Osteoblast (primary cell): Measurements from ENCODE around the gene TXN. TPM values are rescaled to one million over a fixed set of nuclear protein-coding genes. Genes with fewer than 3 reads are reported as not detected.
"Not testable (repeated sequence)": the region's sequence is repeated elsewhere in the genome, so short reads cannot be mapped to it uniquely, and the experiment has no call there.

Experiments used
- DNase-seq: peaks from one replicate; pipeline ENCODE4 v3.0.0; 2011; ENCODE audit warnings: low spot score, mixed read lengths; ENCODE audit not compliant: insufficient read length; ENCODE audit errors: missing footprints
- H2AFZ ChIP-seq: 2 replicates; pipeline ENCODE4 v1.6.0; 2011; ENCODE audit warnings: mild to moderate bottlenecking, low read length
- H3K27ac ChIP-seq: 2 replicates; pipeline ENCODE4 v1.5.1; 2011; ENCODE audit warnings: mild to moderate bottlenecking, low read depth, low read length, moderate library complexity
- H3K27me3 ChIP-seq: 2 replicates; pipeline ENCODE4 v1.6.0; 2012; ENCODE audit warnings: mild to moderate bottlenecking, control low read depth, inconsistent platforms, low read length, moderate library complexity; ENCODE audit not compliant: insufficient read depth
- H3K36me3 ChIP-seq: 2 replicates; pipeline ENCODE4 v1.5.1; 2011; ENCODE audit warnings: mild to moderate bottlenecking, low read length, control low read depth, moderate library complexity; ENCODE audit not compliant: insufficient read depth
- H3K4me1 ChIP-seq: 2 replicates; pipeline ENCODE4 v1.5.1; 2011; ENCODE audit warnings: mild to moderate bottlenecking, low read length, control low read depth, moderate library complexity; ENCODE audit not compliant: insufficient read depth
- H3K4me2 ChIP-seq: 2 replicates; pipeline ENCODE4 v1.6.0; 2011; ENCODE audit warnings: mild to moderate bottlenecking, low read length; ENCODE audit not compliant: insufficient read depth
- H3K4me3 ChIP-seq: fragments of 200-600 bp; sonication (generic); 3 replicates; pipeline ENCODE4 v1.5.1; 2012; ENCODE audit warnings: mild to moderate bottlenecking, low read length, inconsistent platforms; ENCODE audit not compliant: insufficient read depth
- H3K79me2 ChIP-seq: 2 replicates; pipeline ENCODE4 v1.6.0; 2012; ENCODE audit warnings: mild to moderate bottlenecking, low read length, control low read depth, inconsistent platforms; ENCODE audit not compliant: insufficient read depth
- H3K9me3 ChIP-seq: 2 replicates; pipeline ENCODE4 v1.5.1; 2011; ENCODE audit warnings: low read depth, low read length, control low read depth
- H4K20me1 ChIP-seq: 2 replicates; pipeline ENCODE4 v1.6.0; 2012; ENCODE audit warnings: mild to moderate bottlenecking, low read length, control low read depth; ENCODE audit not compliant: insufficient read depth
- CTCF ChIP-seq: IDR thresholded peaks from 2 replicates; pipeline ENCODE4 v1.5.1; 2011; ENCODE audit warnings: mild to moderate bottlenecking, low read depth, low read length, moderate library complexity; ENCODE audit errors: extremely low read depth
- total RNA-seq: library from RNA; depleted of rRNA; stranded (reverse); fragments of >200 nt; gene quantifications from 2 replicates; pipeline ENCODE4 v1.2.3, GENCODE V29; 2012

Gene TXN
- total RNA-seq, 1 donor: 234 TPM

GRCh38 chr9:110255034-110255462 lies 1.3 kb downstream of the TXN start:
- H3K4me3 ChIP-seq: peak overlapping the region; percentile 90
- H4K20me1 ChIP-seq: peaks cover 45% of the 10 kb centered on the region
- H3K36me3 ChIP-seq: peaks cover 11% of the 10 kb centered on the region
- no peak for DNase-seq
- no peaks in the 10 kb centered on the region for H3K27me3 ChIP-seq
- TF ChIP-seq CTCF: no peak
- H3K79me2 ChIP-seq: peaks cover 63% of the 10 kb centered on the region
- no peaks in the 10 kb centered on the region for H3K9me3 ChIP-seq
- peak overlapping the region; percentile 72 for H2AFZ ChIP-seq
- peak overlapping the region; percentile 84 for H3K4me2 ChIP-seq
- peak overlapping the region; percentile 89 for H3K27ac ChIP-seq
- H3K4me1 ChIP-seq: peaks cover 39% of the 10 kb centered on the region

GRCh38 chr9:110254500-110254899 lies 1.8 kb downstream of the TXN start:
- Histone ChIP-seq H3K4me3 (peak overlapping the region; percentile 90), H3K9me3 (no peaks in the 10 kb centered on the region), H3K79me2 (peaks cover 68% of the 10 kb centered on the region), H3K4me1 (peaks cover 39% of the 10 kb centered on the region), H2AFZ (no peak overlapping the region), H4K20me1 (peaks cover 51% of the 10 kb centered on the region), H3K27ac (peak overlapping the region; percentile 89), H3K27me3 (no peaks in the 10 kb centered on the region), H3K4me2 (peak overlapping the region; percentile 84), H3K36me3 (peaks cover 16% of the 10 kb centered on the region)
- TF ChIP-seq CTCF: no peak
- DNase-seq: no peak

- Histone ChIP-seq H3K4me1 (peaks cover 34% of the 10 kb centered on the region), H3K9me3 (no peaks in the 10 kb centered on the region), H2AFZ (no peak overlapping the region), H3K4me2 (peak overlapping the region; percentile 84), H3K36me3 (peaks cover 34% of the 10 kb centered on the region), H3K27me3 (no peaks in the 10 kb centered on the region), H3K4me3 (no peak overlapping the region), H3K27ac (peak overlapping the region; percentile 89), H4K20me1 (peaks cover 62% of the 10 kb centered on the region), H3K79me2 (peaks cover 82% of the 10 kb centered on the region)
- no peak for DNase-seq
- TF ChIP-seq CTCF: no peak
Measured at GRCh38 chr9:110252509-110253139, 3.7 kb downstream of the TXN start.

GRCh38 chr9:110251770-110252169 lies 4.5 kb downstream of the TXN start:
- DNase-seq, H3K4me2 ChIP-seq, H3K27me3 ChIP-seq, H3K4me3 ChIP-seq, H2AFZ ChIP-seq, H3K9me3 ChIP-seq: not testable (repeated sequence)
- Histone ChIP-seq H3K36me3 (peaks cover 41% of the 10 kb centered on the region), H3K4me1 (peaks cover 25% of the 10 kb centered on the region), H3K27ac (peak overlapping the region; percentile 89), H4K20me1 (peaks cover 64% of the 10 kb centered on the region), H3K79me2 (peaks cover 89% of the 10 kb centered on the region)
